ENCODE measurements around the gene WDR45B. TPM values are rescaled to one million over a fixed set of nuclear protein-coding genes. Genes with fewer than 3 reads are reported as not detected.

Gene WDR45B
- total and polyA plus RNA-seq, 2 experiments from 2014 or later, result 87.3 to 87.8 TPM

GRCh38 chr17:82598256-82599119 lies 49.8 kb downstream of the WDR45B start:
- Histone ChIP-seq H3K9me2 (ENCODE audit: insufficient read depth) (no peaks in the 10 kb centered on the region), H3K4me3 (no peak overlapping the region), H3K4me1 (ENCODE audit: insufficient read depth) (0 out of 2 replicates have a peak, but pooled peaks cover 13% of the 10 kb centered on the region), H3K36me3 (ENCODE audit: low read depth) (peaks cover 33% of the 10 kb centered on the region), H3K9me3 (ENCODE audit: low read depth) (no peaks in the 10 kb centered on the region), H3F3A (ENCODE audit: insufficient read depth) (peaks cover 10% of the 10 kb centered on the region), H3K27ac (peak overlapping the region; percentile 73), H3K27me3 (replicated peaks; ENCODE audit: insufficient read depth) (no peaks in the 10 kb centered on the region), H3K4me2 (ENCODE audit: unreplicated experiment) (no peak overlapping the region), H4K20me1 (ENCODE audit: insufficient read depth) (no peaks in the 10 kb centered on the region), H2AFZ (no peak overlapping the region), H3K9ac (peak overlapping the region; percentile 2; the same call in 1 of the 2 replicates), H3K79me2 (ENCODE audit: insufficient read depth) (peaks cover 56% of the 10 kb centered on the region)
- peak; percentile 79 for DNase-seq
- TF ChIP-seq EZH2phosphoT487 (IDR thresholded peaks at IDR 0.05; ENCODE audit: insufficient read depth, low read depth), result no peak
- TF ChIP-seq EZH2 (IDR thresholded peaks at IDR 0.05; ENCODE audit: insufficient read depth, poor library complexity, severe bottlenecking), result no peak
- in situ Hi-C loops (cut with MboI), result no loop called here
- 66 to 68% methylated on average over 21 to 22 of the region's 23 CpGs for WGBS, 2 experiments (ENCODE audit: low coverage in 1 of 2, low lambda C conversion rate in 2 of 2, missing lambda C conversion rate in 2 of 2)

- Histone ChIP-seq H3F3A (ENCODE audit: insufficient read depth) (peaks cover 16% of the 10 kb centered on the region), H3K36me3 (ENCODE audit: low read depth) (peaks cover 21% of the 10 kb centered on the region), H2AFZ (no peak overlapping the region), H3K4me2 (ENCODE audit: unreplicated experiment) (no peak overlapping the region), H3K4me3 (no peak overlapping the region), H3K27me3 (replicated peaks; ENCODE audit: insufficient read depth) (no peaks in the 10 kb centered on the region), H4K20me1 (ENCODE audit: insufficient read depth) (no peaks in the 10 kb centered on the region), H3K79me2 (ENCODE audit: insufficient read depth) (peaks cover 47% of the 10 kb centered on the region), H3K9me2 (ENCODE audit: insufficient read depth) (no peaks in the 10 kb centered on the region), H3K4me1 (ENCODE audit: insufficient read depth) (0 out of 2 replicates have a peak, but pooled peaks cover 14% of the 10 kb centered on the region), H3K9ac (no peak overlapping the region), H3K9me3 (ENCODE audit: low read depth) (no peaks in the 10 kb centered on the region), H3K27ac (no peak overlapping the region)
- TF ChIP-seq EZH2 (IDR thresholded peaks at IDR 0.05; ENCODE audit: insufficient read depth, poor library complexity, severe bottlenecking), result no peak
- TF ChIP-seq EZH2phosphoT487 (IDR thresholded peaks at IDR 0.05; ENCODE audit: insufficient read depth, low read depth), result no peak
- DNase-seq, result no peak
- in situ Hi-C loops (cut with MboI), result no loop called here
- WGBS, 2 experiments (ENCODE audit: low coverage in 1 of 2, low lambda C conversion rate in 2 of 2, missing lambda C conversion rate in 2 of 2), result 85 to 89% methylated on average over 32 to 33 of the region's 33 CpGs
Measured at GRCh38 chr17:82596837-82597672, 51.2 kb downstream of the WDR45B start.

- 85 to 89% methylated on average over 16 of the region's 16 CpGs for WGBS, 2 experiments (ENCODE audit: low coverage in 1 of 2, low lambda C conversion rate in 2 of 2, missing lambda C conversion rate in 2 of 2)
- H4K20me1 ChIP-seq (ENCODE audit: insufficient read depth), result no peaks in the 10 kb centered on the region
- H3K9me3 ChIP-seq (ENCODE audit: low read depth), result no peaks in the 10 kb centered on the region
- in situ Hi-C loops (cut with MboI), result no loop called here
- no peak for TF ChIP-seq EZH2phosphoT487 (IDR thresholded peaks at IDR 0.05; ENCODE audit: insufficient read depth, low read depth)
- no peak for TF ChIP-seq EZH2 (IDR thresholded peaks at IDR 0.05; ENCODE audit: insufficient read depth, poor library complexity, severe bottlenecking)
- H3K9ac ChIP-seq, result no peak overlapping the region
- peaks cover 41% of the 10 kb centered on the region for H3K79me2 ChIP-seq (ENCODE audit: insufficient read depth)
- no peak overlapping the region for H2AFZ ChIP-seq
- 0 out of 2 replicates have a peak, but pooled peaks cover 14% of the 10 kb centered on the region for H3K4me1 ChIP-seq (ENCODE audit: insufficient read depth)
- no peak overlapping the region for H3K27ac ChIP-seq
- DNase-seq, result no peak
- H3K4me3 ChIP-seq, result no peak overlapping the region
- H3K4me2 ChIP-seq (ENCODE audit: unreplicated experiment), result no peak overlapping the region
- peaks cover 18% of the 10 kb centered on the region for H3F3A ChIP-seq (ENCODE audit: insufficient read depth)
- no peaks in the 10 kb centered on the region for H3K27me3 ChIP-seq (replicated peaks; ENCODE audit: insufficient read depth)
- no peaks in the 10 kb centered on the region for H3K9me2 ChIP-seq (ENCODE audit: insufficient read depth)
- H3K36me3 ChIP-seq (ENCODE audit: low read depth), result peaks cover 14% of the 10 kb centered on the region; the same call in 1 of the 2 replicates
Measured at GRCh38 chr17:82596296-82596695, 51.9 kb downstream of the WDR45B start.

- no peak overlapping the region for H3K27ac ChIP-seq
- H2AFZ ChIP-seq, result no peak overlapping the region
- TF ChIP-seq EZH2phosphoT487 (IDR thresholded peaks at IDR 0.05; ENCODE audit: insufficient read depth, low read depth) (no peak), EZH2 (IDR thresholded peaks at IDR 0.05; ENCODE audit: insufficient read depth, poor library complexity, severe bottlenecking) (no peak)
- H3K9me2 ChIP-seq (ENCODE audit: insufficient read depth), result no peaks in the 10 kb centered on the region
- H3K9ac ChIP-seq, result no peak overlapping the region
- H3K36me3 ChIP-seq (ENCODE audit: low read depth), result peaks cover 14% of the 10 kb centered on the region; the same call in 1 of the 2 replicates
- 92 to 94% methylated on average over 20 to 21 of the region's 21 CpGs for WGBS, 2 experiments (ENCODE audit: low coverage in 1 of 2, low lambda C conversion rate in 2 of 2, missing lambda C conversion rate in 2 of 2)
- H3K79me2 ChIP-seq (ENCODE audit: insufficient read depth), result peaks cover 41% of the 10 kb centered on the region
- in situ Hi-C loops (cut with MboI), result no loop called here
- no peaks in the 10 kb centered on the region for H3K27me3 ChIP-seq (replicated peaks; ENCODE audit: insufficient read depth)
- H3K4me1 ChIP-seq (ENCODE audit: insufficient read depth), result 0 out of 2 replicates have a peak, but pooled peaks cover 14% of the 10 kb centered on the region
- H4K20me1 ChIP-seq (ENCODE audit: insufficient read depth), result no peaks in the 10 kb centered on the region
- no peak for DNase-seq
- H3K9me3 ChIP-seq (ENCODE audit: low read depth), result no peaks in the 10 kb centered on the region
- H3F3A ChIP-seq (ENCODE audit: insufficient read depth), result peaks cover 18% of the 10 kb centered on the region
- no peak overlapping the region for H3K4me2 ChIP-seq (ENCODE audit: unreplicated experiment)
- H3K4me3 ChIP-seq, result no peak overlapping the region
Measured at GRCh38 chr17:82595893-82596292, 52.4 kb downstream of the WDR45B start.

Measured in GM23248 (cell line).